Ectodermal cell (in vitro differentiated cells): ENCODE data around the gene FOXF1.

Experiments used
- H3K27ac ChIP-seq: 2 replicates; pipeline ENCODE4 v1.7.0; 2013; ENCODE audit warnings: mild to moderate bottlenecking, low read depth, low read length; ENCODE audit not compliant: insufficient read depth, poor library complexity, severe bottlenecking
- H3K27me3 ChIP-seq: 2 replicates; pipeline ENCODE4 v1.7.0; 2013; ENCODE audit warnings: mild to moderate bottlenecking, low read length; ENCODE audit not compliant: insufficient read depth, control insufficient read depth, poor library complexity, severe bottlenecking
- H3K36me3 ChIP-seq: one replicate; pipeline ENCODE4 v1.7.0; 2013; ENCODE audit warnings: low read length; ENCODE audit not compliant: control insufficient read depth, insufficient read depth
- H3K4me1 ChIP-seq: one replicate; pipeline ENCODE4 v1.7.0; 2013; ENCODE audit warnings: low read length; ENCODE audit not compliant: control insufficient read depth, insufficient read depth
- H3K4me3 ChIP-seq: 2 replicates; pipeline ENCODE4 v1.7.0; 2013; ENCODE audit warnings: low read depth, low read length, control low read depth; ENCODE audit not compliant: insufficient read depth
- H3K9me3 ChIP-seq: 2 replicates; pipeline ENCODE4 v1.7.0; 2013; ENCODE audit warnings: mild to moderate bottlenecking, low read length, moderate library complexity; ENCODE audit not compliant: control insufficient read depth
- WGBS, 2 experiments: methylation state at CpG; one replicate each; pipeline ENCODE4 v1.1.7; 2013; ENCODE audit warnings: missing lambda C conversion rate in 2 of 2; 5-methylcytosine and 5-hydroxymethylcytosine counted together

Gene FOXF1

GRCh38 chr16:86517652-86518258, 7.4 kb downstream of the FOXF1 start:
- peaks cover 82% of the 10 kb centered on the region for H3K27me3 ChIP-seq
- no peak overlapping the region for H3K27ac ChIP-seq
- no peaks in the 10 kb centered on the region for H3K4me1 ChIP-seq
- H3K9me3 ChIP-seq = no peaks in the 10 kb centered on the region
- H3K4me3 ChIP-seq = no peak overlapping the region
- no peaks in the 10 kb centered on the region for H3K36me3 ChIP-seq
- 30% methylated on average over 17 of the region's 17 CpGs for WGBS, 2 experiments

GRCh38 chr16:86519007-86519648, 8.8 kb downstream of the FOXF1 start:
- H3K27ac ChIP-seq = no peak overlapping the region
- no peaks in the 10 kb centered on the region for H3K9me3 ChIP-seq
- peaks cover 68% of the 10 kb centered on the region for H3K27me3 ChIP-seq
- H3K36me3 ChIP-seq = no peaks in the 10 kb centered on the region
- no peaks in the 10 kb centered on the region for H3K4me1 ChIP-seq
- WGBS, 2 experiments = 91 to 92% methylated on average over 16 of the region's 16 CpGs
- H3K4me3 ChIP-seq = no peak overlapping the region

- Histone ChIP-seq H3K4me1 (no peaks in the 10 kb centered on the region), H3K27ac (no peak overlapping the region), H3K4me3 (no peak overlapping the region), H3K36me3 (no peaks in the 10 kb centered on the region), H3K9me3 (no peaks in the 10 kb centered on the region), H3K27me3 (peaks cover 62% of the 10 kb centered on the region)
- 37 to 38% methylated on average over 31 of the region's 31 CpGs for WGBS, 2 experiments
These were observed 9.5 kb downstream of the FOXF1 start for GRCh38 chr16:86519649-86520316.

GRCh38 chr16:86520317-86521210, 10.2 kb downstream of the FOXF1 start:
- no peaks in the 10 kb centered on the region for H3K9me3 ChIP-seq
- no peaks in the 10 kb centered on the region for H3K36me3 ChIP-seq
- no peak overlapping the region for H3K27ac ChIP-seq
- peaks cover 54% of the 10 kb centered on the region for H3K27me3 ChIP-seq
- 70 to 71% methylated on average over 28 to 29 of the region's 30 CpGs for WGBS, 2 experiments
- H3K4me3 ChIP-seq = no peak overlapping the region
- H3K4me1 ChIP-seq = no peaks in the 10 kb centered on the region

GRCh38 chr16:86521236-86522197, 11.2 kb downstream of the FOXF1 start:
- WGBS, 2 experiments = 89% methylated on average over 34 of the region's 35 CpGs

GRCh38 chr16:86522634-86523033, 12.3 kb downstream of the FOXF1 start:
- H3K27ac ChIP-seq = no peak overlapping the region
- WGBS, 2 experiments = 87 to 88% methylated on average over 16 of the region's 16 CpGs
- H3K27me3 ChIP-seq = peaks cover 33% of the 10 kb centered on the region
- no peaks in the 10 kb centered on the region for H3K4me1 ChIP-seq
- no peak overlapping the region for H3K4me3 ChIP-seq
- H3K36me3 ChIP-seq = no peaks in the 10 kb centered on the region
- H3K9me3 ChIP-seq = no peaks in the 10 kb centered on the region

More at GRCh38 chr16:86521236-86522197, 11.2 kb downstream of the FOXF1 start:
- no peaks in the 10 kb centered on the region for H3K36me3 ChIP-seq
- H3K27me3 ChIP-seq = peaks cover 44% of the 10 kb centered on the region
- no peak overlapping the region for H3K4me3 ChIP-seq
- no peaks in the 10 kb centered on the region for H3K9me3 ChIP-seq
- no peak overlapping the region for H3K27ac ChIP-seq
- H3K4me1 ChIP-seq = no peaks in the 10 kb centered on the region

- no peaks in the 10 kb centered on the region for H3K4me1 ChIP-seq
- peaks cover 27% of the 10 kb centered on the region for H3K27me3 ChIP-seq
- H3K36me3 ChIP-seq = no peaks in the 10 kb centered on the region
- no peak overlapping the region for H3K27ac ChIP-seq
- H3K4me3 ChIP-seq = no peak overlapping the region
- WGBS, 2 experiments = 72 to 76% methylated on average over 5 of the region's 5 CpGs
- H3K9me3 ChIP-seq = no peaks in the 10 kb centered on the region
These were observed 12.9 kb downstream of the FOXF1 start for GRCh38 chr16:86523166-86523740.

- no peaks in the 10 kb centered on the region for H3K4me1 ChIP-seq
- no peaks in the 10 kb centered on the region for H3K36me3 ChIP-seq
- no peak overlapping the region for H3K27ac ChIP-seq
- H3K27me3 ChIP-seq = peaks cover 19% of the 10 kb centered on the region
- no peaks in the 10 kb centered on the region for H3K9me3 ChIP-seq
- WGBS, 2 experiments = 90 to 92% methylated on average over 6 of the region's 6 CpGs
- H3K4me3 ChIP-seq = no peak overlapping the region
These were observed 13.7 kb downstream of the FOXF1 start for GRCh38 chr16:86524029-86524428.

GRCh38 chr16:86525696-86526095, 15.4 kb downstream of the FOXF1 start:
- Histone ChIP-seq H3K9me3 (no peaks in the 10 kb centered on the region), H3K4me3 (no peak overlapping the region), H3K36me3 (no peaks in the 10 kb centered on the region), H3K27ac (no peak overlapping the region), H3K4me1 (no peaks in the 10 kb centered on the region), H3K27me3 (peaks cover 5% of the 10 kb centered on the region)
- WGBS, 2 experiments = 69 to 70% methylated on average over 12 of the region's 12 CpGs
